GM10266 (cell line): ENCODE data around the gene SDR42E1.
"Not testable (repeated sequence)": the region's sequence is repeated elsewhere in the genome, so short reads cannot be mapped to it uniquely, and the experiment has no call there.

Experiments
- DNase-seq: peaks from one replicate; pipeline ENCODE4 v3.0.0; 2012; ENCODE audit errors: extremely low spot score
- TF ChIP-seq, protein P1 (sequence below): IDR thresholded peaks from 2 replicates; pipeline ENCODE4 v1.5.1; 2012; ENCODE audit warnings: mild to moderate bottlenecking, low read depth; ENCODE audit not compliant: control insufficient read depth, insufficient read depth; ENCODE audit errors: missing control alignments

SDR42E1 gene

DNA sequence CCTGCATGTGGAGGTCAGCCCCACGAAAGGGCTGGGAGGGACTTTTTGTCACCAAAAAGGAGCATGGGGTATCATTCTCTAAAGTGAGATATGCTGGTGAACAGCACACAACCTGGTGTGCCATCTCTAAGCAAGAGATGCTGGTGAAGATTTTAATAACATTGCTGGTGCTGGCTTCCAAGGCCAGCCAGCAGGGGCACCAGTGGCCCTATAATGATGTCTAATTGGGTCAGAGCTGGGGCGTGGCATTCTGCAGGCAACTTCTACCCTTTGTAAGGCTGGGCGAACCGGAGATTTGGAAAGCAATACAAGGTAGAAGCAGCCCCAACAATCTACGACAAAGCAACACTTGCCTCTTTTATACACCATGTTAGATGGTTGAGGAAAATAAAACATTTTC lies 16.8 kb downstream of the SDR42E1 start:
- no peak for DNase-seq
- TF ChIP-seq, protein P1, sequence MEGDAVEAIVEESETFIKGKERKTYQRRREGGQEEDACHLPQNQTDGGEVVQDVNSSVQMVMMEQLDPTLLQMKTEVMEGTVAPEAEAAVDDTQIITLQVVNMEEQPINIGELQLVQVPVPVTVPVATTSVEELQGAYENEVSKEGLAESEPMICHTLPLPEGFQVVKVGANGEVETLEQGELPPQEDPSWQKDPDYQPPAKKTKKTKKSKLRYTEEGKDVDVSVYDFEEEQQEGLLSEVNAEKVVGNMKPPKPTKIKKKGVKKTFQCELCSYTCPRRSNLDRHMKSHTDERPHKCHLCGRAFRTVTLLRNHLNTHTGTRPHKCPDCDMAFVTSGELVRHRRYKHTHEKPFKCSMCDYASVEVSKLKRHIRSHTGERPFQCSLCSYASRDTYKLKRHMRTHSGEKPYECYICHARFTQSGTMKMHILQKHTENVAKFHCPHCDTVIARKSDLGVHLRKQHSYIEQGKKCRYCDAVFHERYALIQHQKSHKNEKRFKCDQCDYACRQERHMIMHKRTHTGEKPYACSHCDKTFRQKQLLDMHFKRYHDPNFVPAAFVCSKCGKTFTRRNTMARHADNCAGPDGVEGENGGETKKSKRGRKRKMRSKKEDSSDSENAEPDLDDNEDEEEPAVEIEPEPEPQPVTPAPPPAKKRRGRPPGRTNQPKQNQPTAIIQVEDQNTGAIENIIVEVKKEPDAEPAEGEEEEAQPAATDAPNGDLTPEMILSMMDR, result peak; percentile 18

DNA sequence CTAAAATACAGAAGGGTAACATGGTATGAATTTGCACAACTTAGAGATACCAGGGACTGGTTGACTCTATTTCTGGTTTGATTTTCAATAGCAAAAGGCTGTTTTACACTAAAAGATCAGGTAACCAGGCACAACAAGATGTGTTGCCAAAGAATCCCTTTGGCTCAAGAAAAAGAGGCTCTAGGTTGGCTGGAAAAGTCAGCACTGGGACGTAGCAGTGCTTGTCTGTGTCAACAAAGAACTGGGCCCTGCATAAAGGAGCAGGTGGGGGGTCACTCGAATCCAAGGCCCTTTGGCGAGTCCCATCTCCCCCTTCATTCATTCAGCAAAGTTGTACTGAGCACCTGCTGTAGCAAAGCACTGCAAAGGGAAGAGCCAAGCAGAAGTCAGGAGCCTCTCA lies 18.4 kb downstream of the SDR42E1 start:
- TF ChIP-seq, protein P1, result no peak
- no peak for DNase-seq

DNA sequence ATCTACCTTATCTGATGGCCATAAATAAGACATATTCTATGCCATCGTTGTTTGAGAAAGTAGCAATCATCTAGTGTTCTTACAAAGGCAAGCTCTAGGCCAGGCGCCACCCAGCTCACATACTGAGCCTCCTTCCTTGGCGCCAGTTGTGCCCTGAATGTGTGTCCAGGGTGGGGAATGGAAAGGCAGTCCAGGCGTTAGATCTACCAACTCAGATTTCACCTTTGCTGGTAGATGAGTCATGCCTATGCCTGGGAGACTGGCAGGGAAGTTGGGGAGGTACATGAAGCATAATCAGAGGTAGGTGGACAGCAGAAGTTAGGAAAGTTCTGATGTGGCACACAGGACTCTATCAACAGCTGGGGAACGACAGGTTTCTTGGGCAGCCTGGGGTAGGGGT lies 23.6 kb downstream of the SDR42E1 start:
- TF ChIP-seq, protein P1, result no peak
- DNase-seq, result no peak

DNA sequence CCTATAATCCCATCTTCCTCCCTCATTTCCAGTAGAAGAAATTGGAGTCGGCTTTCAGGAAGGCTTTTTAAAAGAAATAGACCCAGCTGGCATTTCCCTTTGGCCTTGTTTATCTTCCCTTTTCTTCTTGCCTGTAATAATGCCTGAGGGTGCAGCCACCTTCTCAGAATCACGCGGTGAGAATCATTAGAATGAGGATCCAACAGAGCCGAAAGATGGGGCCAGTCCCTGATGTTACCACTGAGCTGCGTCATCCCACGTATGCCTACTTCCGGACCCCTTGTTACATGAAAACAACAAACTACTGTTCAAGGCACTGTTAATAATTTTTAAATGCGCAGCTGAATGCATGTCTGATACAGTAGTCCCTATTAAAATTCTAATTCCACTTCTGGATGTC lies 24.1 kb downstream of the SDR42E1 start:
- DNase-seq, result no peak
- TF ChIP-seq, protein P1, result no peak

DNA sequence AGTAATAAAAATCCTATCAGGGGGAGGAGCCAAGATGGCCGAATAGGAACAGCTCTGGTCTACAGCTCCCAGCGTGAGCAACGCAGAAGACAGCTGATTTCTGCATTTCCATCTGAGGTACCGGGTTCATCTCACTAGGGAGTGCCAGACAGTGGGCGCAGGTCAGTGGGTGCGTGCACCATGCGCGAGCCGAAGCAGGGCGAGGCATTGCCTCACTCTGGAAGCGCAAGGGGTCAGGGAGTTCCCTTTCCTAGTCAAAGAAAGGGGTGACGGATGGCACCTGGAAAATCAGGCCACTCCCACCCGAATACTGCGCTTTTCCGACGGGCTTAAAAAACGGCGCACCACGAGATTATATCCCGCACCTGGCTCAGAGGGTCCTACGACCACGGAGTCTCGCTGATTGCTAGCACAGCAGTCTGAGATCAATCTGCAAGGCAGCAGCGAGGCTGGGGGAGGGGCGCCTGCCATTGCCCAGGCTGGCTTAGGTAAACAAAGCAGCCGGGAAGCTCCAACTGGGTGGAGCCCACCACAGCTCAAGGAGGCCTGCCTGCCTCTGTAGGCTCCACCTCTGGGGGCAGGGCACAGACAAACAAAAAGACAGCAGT lies 33.8 kb downstream of the SDR42E1 start:
- not testable (repeated sequence) for DNase-seq

DNA sequence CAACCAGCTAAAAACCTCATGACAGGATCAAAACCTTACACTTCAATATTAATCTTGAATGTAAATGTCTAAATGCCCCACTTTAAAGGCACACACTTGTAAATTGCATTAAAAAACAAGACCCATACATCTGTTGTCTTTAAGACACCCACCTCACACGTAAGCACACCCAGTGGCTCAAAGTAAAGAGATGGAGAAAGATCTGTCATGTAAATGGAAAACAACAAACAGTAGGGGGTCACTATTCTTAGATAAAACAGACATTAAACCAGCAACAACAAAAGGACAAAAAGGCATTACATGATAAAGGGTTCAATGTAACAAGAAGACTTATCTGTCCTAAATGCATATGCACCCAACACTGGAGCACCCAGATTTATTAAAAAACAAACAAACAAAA lies 35.6 kb downstream of the SDR42E1 start:
- TF ChIP-seq, protein P1, result no peak
- DNase-seq, result no peak

DNA sequence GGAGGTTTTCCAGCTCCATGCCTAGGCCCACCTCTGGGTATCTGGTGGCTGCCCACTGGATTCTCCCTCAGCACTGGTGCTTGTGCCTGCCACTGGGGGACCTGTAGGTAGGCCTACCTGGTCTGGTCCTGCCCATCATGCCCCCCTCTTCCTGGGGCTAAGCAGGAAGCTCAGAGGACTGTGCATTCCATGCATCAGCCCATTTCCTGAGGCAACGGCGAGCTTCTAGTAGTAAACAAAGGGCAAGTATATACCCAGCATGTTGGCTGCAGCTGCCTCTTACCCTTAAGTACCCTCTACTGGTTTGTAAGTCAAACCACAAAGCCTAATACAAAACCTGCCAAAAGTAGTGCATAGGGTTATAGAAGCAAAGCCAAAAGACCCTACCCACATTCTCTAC lies 37.5 kb downstream of the SDR42E1 start:
- TF ChIP-seq, protein P1, result no peak
- DNase-seq, result no peak

DNA sequence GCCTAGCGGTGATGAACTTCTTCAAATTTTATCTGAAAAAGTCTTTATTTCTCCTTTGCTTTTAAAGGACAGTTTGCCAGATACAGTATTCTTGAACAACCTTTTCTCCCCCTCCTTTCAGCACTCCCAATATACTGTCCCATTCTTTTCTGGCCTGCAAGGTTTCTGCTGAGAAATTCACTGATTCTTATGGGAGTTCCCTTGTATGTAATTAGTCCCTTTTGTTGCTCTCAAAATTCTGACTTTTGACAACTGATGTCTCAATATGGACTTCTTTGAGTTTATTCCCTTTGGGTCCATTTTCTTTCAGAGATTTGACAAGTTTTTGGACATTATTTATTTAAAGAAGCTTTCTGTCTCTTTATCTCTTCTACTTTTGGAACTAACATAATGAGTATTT lies 39.4 kb downstream of the SDR42E1 start:
- DNase-seq, result no peak
- TF ChIP-seq, protein P1, result no peak
